HG02678 (cell line): ENCODE results near the gene MCTP1.

ENCODE experiments used
- ATAC-seq: cut with Tn5 transposase; IDR thresholded peaks from one replicate; pipeline ENCODE4 v1.9.1; 2021; ENCODE audit warnings: mild to moderate bottlenecking, moderate library complexity; ENCODE audit not compliant: unreplicated experiment

The MCTP1 gene

GRCh38 chr5:94682814-94683520, 601.9 kb downstream of the MCTP1 start:
- ATAC-seq, result no peak

GRCh38 chr5:94675965-94676618, 608.8 kb downstream of the MCTP1 start:
- no peak for ATAC-seq

GRCh38 chr5:94674490-94675382, 610.2 kb downstream of the MCTP1 start:
- ATAC-seq, result no peak

- ATAC-seq, result no peak
Observed at GRCh38 chr5:94672746-94673145, 612.1 kb downstream of the MCTP1 start.

- no peak for ATAC-seq
Observed at GRCh38 chr5:94670726-94671125, 614.2 kb downstream of the MCTP1 start.

- ATAC-seq, result no peak
Observed at GRCh38 chr5:94667937-94668336, 617.0 kb downstream of the MCTP1 start.

- no peak for ATAC-seq
Observed at GRCh38 chr5:94661086-94661485, 623.8 kb downstream of the MCTP1 start.

- no peak for ATAC-seq
Observed at GRCh38 chr5:94660506-94660905, 624.4 kb downstream of the MCTP1 start.

GRCh38 chr5:94658272-94658671, 626.6 kb downstream of the MCTP1 start:
- ATAC-seq, result no peak
